Measurements from ENCODE around the gene COL27A1.

DNA sequence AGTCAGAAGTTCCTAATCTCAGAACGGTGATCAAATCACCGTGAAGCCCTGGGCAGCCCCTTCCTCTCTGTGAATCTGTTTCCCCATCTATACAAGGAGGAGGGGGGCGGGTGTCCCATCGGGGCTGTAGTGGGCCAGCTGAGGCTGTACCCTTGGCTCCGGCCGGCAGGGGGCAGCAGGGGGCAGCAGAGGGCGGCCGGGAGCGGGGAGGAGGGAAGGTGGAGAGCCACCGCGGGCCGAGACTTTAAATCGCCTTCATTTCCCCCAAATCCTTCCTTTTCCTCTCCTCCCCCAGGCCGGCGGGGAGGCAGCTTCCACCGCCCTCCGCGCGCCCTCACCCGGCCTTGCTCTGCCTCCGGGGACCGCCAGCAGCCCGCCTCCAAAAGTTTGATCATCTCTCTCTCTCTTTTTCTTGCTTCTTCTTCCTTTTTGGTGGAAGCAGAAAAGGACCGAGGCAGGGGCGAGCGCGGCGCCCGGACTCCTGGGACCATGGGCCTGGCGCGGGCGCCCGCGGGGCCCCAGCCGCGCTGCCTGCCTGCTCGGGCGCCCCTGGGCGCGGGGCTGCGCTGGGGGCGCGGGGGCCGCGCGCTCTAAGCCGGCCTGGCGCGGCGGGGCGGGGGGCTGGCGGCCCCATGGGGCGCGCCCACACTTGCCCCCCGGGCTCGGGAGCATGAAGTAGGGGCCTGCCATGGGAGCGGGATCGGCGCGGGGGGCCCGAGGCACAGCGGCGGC lies at the start of gene COL27A1:
- peak; percentile 97 for TF ChIP-seq CTCF (IDR thresholded peaks at IDR 0.05; ENCODE audit: poor library complexity)
- TF ChIP-seq EZH2 (IDR thresholded peaks at IDR 0.05; ENCODE audit: borderline replicate concordance), result no peak
- TF ChIP-seq EZH2phosphoT487 (IDR thresholded peaks at IDR 0.05; ENCODE audit: low read depth, severe bottlenecking, unreplicated experiment), result no peak
